VCaP (cell line): Measurements from ENCODE around the gene HMCN1.
"Not testable (repeated sequence)": the region's sequence is repeated elsewhere in the genome, so short reads cannot be mapped to it uniquely, and the experiment has no call there.

ENCODE experiments used
- H3K27ac ChIP-seq: fragments of 450-650 bp; 2 replicates; pipeline ENCODE4 v1.5.1; 2017
- CTCF ChIP-seq: fragments of 450-650 bp; conservative IDR thresholded peaks from 2 replicates; pipeline ENCODE4 v1.5.1; 2017; ENCODE audit warnings: mild to moderate bottlenecking, moderate library complexity

Gene HMCN1

GRCh38 chr1:186178426-186179043, 444.3 kb downstream of the HMCN1 start:
- H3K27ac ChIP-seq, result no peak overlapping the region
- no peak for TF ChIP-seq CTCF

GRCh38 chr1:186179231-186179630, 445.0 kb downstream of the HMCN1 start:
- TF ChIP-seq CTCF, result no peak
- H3K27ac ChIP-seq, result no peak overlapping the region

- no peak overlapping the region for H3K27ac ChIP-seq
- no peak for TF ChIP-seq CTCF
These were observed 449.0 kb downstream of the HMCN1 start for GRCh38 chr1:186183219-186183618.

- H3K27ac ChIP-seq, result no peak overlapping the region
These were observed 449.9 kb downstream of the HMCN1 start for GRCh38 chr1:186183970-186184628.

GRCh38 chr1:186186251-186186650, 452.1 kb downstream of the HMCN1 start:
- H3K27ac ChIP-seq, result not testable (repeated sequence)

More at GRCh38 chr1:186183970-186184628, 449.9 kb downstream of the HMCN1 start:
- no peak for TF ChIP-seq CTCF

GRCh38 chr1:186187601-186188000, 453.4 kb downstream of the HMCN1 start:
- H3K27ac ChIP-seq, result no peak overlapping the region
- TF ChIP-seq CTCF, result no peak

- no peak overlapping the region for H3K27ac ChIP-seq
- TF ChIP-seq CTCF, result no peak
These were observed 453.9 kb downstream of the HMCN1 start for GRCh38 chr1:186188004-186188539.

GRCh38 chr1:186188736-186189135, 454.5 kb downstream of the HMCN1 start:
- H3K27ac ChIP-seq, result no peak overlapping the region
- TF ChIP-seq CTCF, result no peak
